Spleen (tissue), 11 donors: ENCODE measurements around the gene CILP2. TPM values are rescaled to one million over a fixed set of nuclear protein-coding genes. Genes with fewer than 3 reads are reported as not detected.

ENCODE experiments used
- DNase-seq: peaks from one replicate; pipeline ENCODE4 v3.0.0-alpha.2; 2020
- H3K27ac ChIP-seq, 8 donors: fragments of 200-600 bp; sonication (generic) in 7 of 8; 1 replicate in 4 of 8; 2 replicates in 4 of 8; pipeline versions ENCODE4 v1.5.0 to v1.8.0; 2016 to 2021; ENCODE audit warnings: inconsistent platforms in 4 of 8, mild to moderate bottlenecking in 4 of 8, moderate library complexity in 1 of 8
- H3K27me3 ChIP-seq, 7 donors: fragments of 200-600 bp; sonication (generic) in 6 of 7; replicated peaks in 1 of 7; 1 replicate in 4 of 7; 2 replicates in 3 of 7; pipeline versions ENCODE4 v1.5.0 to v1.8.0; 2016 to 2021; ENCODE audit warnings: inconsistent platforms in 3 of 7, mild to moderate bottlenecking in 1 of 7
- H3K36me3 ChIP-seq, 6 donors: fragments of 200-600 bp; sonication (generic) in 5 of 6; 1 replicate in 4 of 6; 2 replicates in 2 of 6; pipeline versions ENCODE4 v1.5.0 to v1.8.0; 2016 to 2021; ENCODE audit warnings: inconsistent platforms in 2 of 6
- H3K4me1 ChIP-seq, 6 donors: fragments of 200-600 bp; sonication (generic) in 5 of 6; 1 replicate in 3 of 6; 2 replicates in 3 of 6; pipeline versions ENCODE4 v1.5.0 to v1.8.0; 2016 to 2021; ENCODE audit warnings: inconsistent platforms in 3 of 6
- H3K4me3 ChIP-seq, 8 donors: fragments of 200-600 bp; sonication (generic) in 7 of 8; 1 replicate in 4 of 8; 2 replicates in 4 of 8; pipeline versions ENCODE4 v1.5.0 to v1.8.0; 2016 to 2021; ENCODE audit warnings: inconsistent platforms in 4 of 8, mild to moderate bottlenecking in 4 of 8, moderate library complexity in 2 of 8
- H3K9me3 ChIP-seq, 8 donors: fragments of 200-600 bp; sonication (generic) in 7 of 8; 1 replicate in 4 of 8; 2 replicates in 4 of 8; pipeline versions ENCODE4 v1.5.0 to v1.8.0; 2016 to 2021; ENCODE audit warnings: inconsistent platforms in 4 of 8
- CTCF ChIP-seq, 11 experiments: fragments of 200-600 bp in 7 of 11; fragments of 450-650 bp in 4 of 11; sonication (generic) in 4 of 11; IDR thresholded peaks in 8 of 11; conservative IDR thresholded peaks in 3 of 11; 1 replicate in 7 of 11; 2 replicates in 4 of 11; pipeline versions ENCODE4 v1.4.0 to v1.8.0; 2016 to 2021; ENCODE audit warnings: antibody characterized with exemption in 11 of 11, inconsistent platforms in 4 of 11, mild to moderate bottlenecking in 1 of 11
- POLR2A ChIP-seq, 3 donors: fragments of 450-650 bp; IDR thresholded peaks; one replicate each; pipeline ENCODE4 v1.5.1; 2017; ENCODE audit warnings: antibody characterized with exemption in 3 of 3, mild to moderate bottlenecking in 1 of 3
- POLR2AphosphoS5 ChIP-seq, 3 donors: sonication (generic); formaldehyde crosslinking; IDR thresholded peaks; one replicate each; pipeline ENCODE4 v1.5.1; 2017; ENCODE audit warnings: antibody characterized with exemption in 3 of 3
- WGBS, 5 donors: extraction: QIAGEN DNeasy Blood & Tissue Kit in 3 of 5; methylation state at CpG; one replicate each; pipeline versions ENCODE4 v1.1.5 to v1.1.7; 2013 to 2018; 5-methylcytosine and 5-hydroxymethylcytosine counted together
- intact Hi-C: fragments of 100-400 bp; cut with DNase I; formaldehyde crosslinking; loops from one replicate; pipeline ENCODE4 v1.15.0; 2023; ENCODE audit warnings: low total_unique reads
- polyA plus RNA-seq, 3 donors: library from polyadenylated mRNA; stranded (reverse); fragments of 200-250 nt; gene quantifications; one replicate each; pipeline ENCODE4 v1.2.1, GENCODE V29; 2013
- total RNA-seq, 7 donors: library from RNA; depleted of rRNA in 3 of 7; stranded (reverse); fragments of >200 nt in 3 of 7; fragmentation: NEBNext Ultra II Directional in 4 of 7; extraction: Animal tissue kit (Norgen Biotek cat#: 25700) in 4 of 7; gene quantifications; one replicate each; pipeline versions ENCODE4 v1.1.0 to v1.2.1, GENCODE V29; 2016 to 2021
- donor health status: healthy with polysubstance abuse.
- donor health status: DM: no; HTN: no; CAD: no; lungs with moderate emphysema.
- donor health status: DM: no; HTN: no; CAD: no.
- donor health status: Bipolar disorder and iron deficiency.
- donor health status: healthy.
- donor health status: DM: no; HTN: no; CAD: no.
- donor health status: DM: yes; HTN: yes; CAD: no.

Gene CILP2
- total and polyA plus RNA-seq, 10 donors, result 0.15 to 1.3 (median 0.43) TPM; not detected in 1

- TF ChIP-seq CTCF (IDR thresholded peaks at IDR 0.05 in 8 of 11, conservative IDR thresholded peaks at IDR 0.05 in 3 of 11) (peak; percentile 78 to 93 (median 91)), POLR2A (IDR thresholded peaks at IDR 0.05) (no peak), POLR2AphosphoS5 (IDR thresholded peaks at IDR 0.05) (peak in 2 of 3 donors; percentile 3 to 61)
- WGBS, 5 donors, result 28 to 51% (median 35%) methylated on average over 13 to 20 of the region's 20 CpGs
- Histone ChIP-seq H3K27me3 (no peaks in the 10 kb centered on the region), H3K4me1 (peaks cover 51 to 82% (median 57%) of the 10 kb centered on the region in 6 donors), H3K36me3 (peaks cover 0 to 67% (median 31%) of the 10 kb centered on the region in 6 donors), H3K9me3 (no peaks in the 10 kb centered on the region), H3K4me3 (peak overlapping the region in 1 of 8 donors; percentile 50), H3K27ac (peak overlapping the region; percentile 76 to 88 (median 84))
- DNase-seq, result peak; percentile 90
- intact Hi-C loops, result loop anchor here (5.0 kb wide), 1 partner anchor 123 kb away; no protein-coding TSS in a partner anchor
Observed at GRCh38 chr19:19490214-19490968, 47.7 kb upstream of the CILP2 start.

- no peak for DNase-seq
- Histone ChIP-seq H3K9me3 (no peaks in the 10 kb centered on the region), H3K4me3 (no peak overlapping the region), H3K4me1 (peaks cover 41 to 73% (median 46%) of the 10 kb centered on the region in 6 donors), H3K36me3 (peaks cover 0 to 67% (median 41%) of the 10 kb centered on the region in 6 donors), H3K27ac (no peak overlapping the region), H3K27me3 (no peaks in the 10 kb centered on the region)
- 80 to 94% (median 86%) methylated on average over 14 to 15 of the region's 15 CpGs for WGBS, 5 donors
- intact Hi-C loops, result loop anchor here (5.0 kb wide), 1 partner anchor 124 kb away; no protein-coding TSS in a partner anchor
- TF ChIP-seq POLR2A (IDR thresholded peaks at IDR 0.05), result no peak
- TF ChIP-seq POLR2AphosphoS5 (IDR thresholded peaks at IDR 0.05), result no peak
- no peak for TF ChIP-seq CTCF (IDR thresholded peaks at IDR 0.05 in 8 of 11, conservative IDR thresholded peaks at IDR 0.05 in 3 of 11)
Observed at GRCh38 chr19:19491321-19492025, 46.6 kb upstream of the CILP2 start.

- Histone ChIP-seq H3K4me1 (peaks cover 35 to 73% (median 40%) of the 10 kb centered on the region in 6 donors), H3K9me3 (no peaks in the 10 kb centered on the region), H3K27ac (no peak overlapping the region), H3K27me3 (no peaks in the 10 kb centered on the region), H3K36me3 (peaks cover 0 to 67% (median 47%) of the 10 kb centered on the region in 6 donors), H3K4me3 (no peak overlapping the region)
- no peak for DNase-seq
- intact Hi-C loops, result loop anchor here (5.0 kb wide), 1 partner anchor 125 kb away; no protein-coding TSS in a partner anchor
- 86 to 94% (median 90%) methylated on average over 14 to 21 of the region's 21 CpGs for WGBS, 5 donors
- TF ChIP-seq POLR2AphosphoS5 (IDR thresholded peaks at IDR 0.05), result peak in 1 of 3 donors; percentile 53
- no peak for TF ChIP-seq CTCF (IDR thresholded peaks at IDR 0.05 in 8 of 11, conservative IDR thresholded peaks at IDR 0.05 in 3 of 11)
- no peak for TF ChIP-seq POLR2A (IDR thresholded peaks at IDR 0.05)
Observed at GRCh38 chr19:19492026-19492610, 45.9 kb upstream of the CILP2 start.
